HepG2 (cell line): ENCODE data around the gene SYNGAP1. TPM values are rescaled to one million over a fixed set of nuclear protein-coding genes. Genes with fewer than 3 reads are reported as not detected.

Experiments used
- BORCS8-MEF2B ChIP-seq: sonication (generic); formaldehyde crosslinking; IDR thresholded peaks from 2 replicates; pipeline ENCODE4 v1.8.0; 2022; ENCODE audit warnings: mild to moderate bottlenecking, missing genetic modification reagents
- CBFB ChIP-seq: sonication (generic); formaldehyde crosslinking; IDR thresholded peaks from 2 replicates; pipeline ENCODE4 v1.4.0; 2020; ENCODE audit warnings: missing genetic modification reagents
- JUNB ChIP-seq: sonication (generic); formaldehyde crosslinking; IDR thresholded peaks from 2 replicates; pipeline ENCODE4 v1.8.0; 2022; ENCODE audit warnings: missing genetic modification reagents, mild to moderate bottlenecking, borderline replicate concordance
- POLR2A ChIP-seq, 2 experiments: IDR thresholded peaks; 2 replicates each; pipeline ENCODE4 v1.6.1; 2011; ENCODE audit warnings: low read depth in 2 of 2, low read length in 2 of 2, mild to moderate bottlenecking in 1 of 2, moderate library complexity in 1 of 2; ENCODE audit not compliant: insufficient read depth in 1 of 2
- RFXAP ChIP-seq: sonication (generic); formaldehyde crosslinking; IDR thresholded peaks from 2 replicates; pipeline ENCODE4 v1.4.0; 2020; ENCODE audit warnings: missing genetic modification reagents, borderline replicate concordance
- SALL1 ChIP-seq: sonication (generic); formaldehyde crosslinking; IDR thresholded peaks from 2 replicates; pipeline ENCODE4 v1.8.0; 2022; ENCODE audit warnings: mild to moderate bottlenecking, missing genetic modification reagents
- SKI ChIP-seq: fragments of 450-650 bp; IDR thresholded peaks from one replicate; pipeline ENCODE4 v1.6.1; 2018; ENCODE audit warnings: mild to moderate bottlenecking; ENCODE audit not compliant: partially characterized antibody
- SOX13 ChIP-seq, 3 experiments: fragments of 450-650 bp in 1 of 3; sonication (generic) in 1 of 3; formaldehyde crosslinking in 1 of 3; IDR thresholded peaks in 2 of 3; conservative IDR thresholded peaks in 1 of 3; 2 replicates each; pipeline versions ENCODE4 v1.5.0 to v1.6.1; 2016 to 2020; ENCODE audit warnings: antibody characterized with exemption in 1 of 3, mild to moderate bottlenecking in 1 of 3, missing compliant biosample characterization in 1 of 3, missing genetic modification reagents in 1 of 3, moderate library complexity in 1 of 3
- TEAD3 ChIP-seq: optimal IDR thresholded peaks from 2 replicates; pipeline ENCODE3; 2016; ENCODE audit warnings: borderline replicate concordance
- YY1 ChIP-seq: IDR thresholded peaks from 2 replicates; pipeline ENCODE4 v1.6.1; 2011; ENCODE audit warnings: low read length, low read depth, moderate library complexity, mild to moderate bottlenecking; ENCODE audit not compliant: insufficient read depth, insufficient replicate concordance
- ZBTB3 ChIP-seq: sonication (generic); formaldehyde crosslinking; IDR thresholded peaks from 2 replicates; pipeline ENCODE4 v1.4.0; 2020; ENCODE audit warnings: low read depth, mild to moderate bottlenecking, moderate library complexity, missing genetic modification reagents, borderline replicate concordance
- ZNF24 ChIP-seq: fragments of 450-650 bp; IDR thresholded peaks from 2 replicates; pipeline ENCODE4 v1.6.1; 2017; ENCODE audit warnings: antibody characterized with exemption, mild to moderate bottlenecking
- ZNF333 ChIP-seq: sonication (generic); formaldehyde crosslinking; IDR thresholded peaks from 2 replicates; pipeline ENCODE4 v1.4.0; 2020; ENCODE audit warnings: mild to moderate bottlenecking, missing genetic modification reagents, borderline replicate concordance
- ZNF780A ChIP-seq: sonication (generic); formaldehyde crosslinking; IDR thresholded peaks from 2 replicates; pipeline ENCODE4 v1.8.0; 2022; ENCODE audit warnings: mild to moderate bottlenecking, missing genetic modification reagents, moderate library complexity
- ZSCAN29 ChIP-seq: sonication (generic); formaldehyde crosslinking; conservative IDR thresholded peaks from 2 replicates; pipeline ENCODE4 v1.4.0; 2020; ENCODE audit warnings: mild to moderate bottlenecking, missing genetic modification reagents
- polyA plus RNA-seq, 8 experiments: library from polyadenylated mRNA; depleted of rRNA in 3 of 8; stranded (reverse) in 7 of 8; unstranded in 1 of 8; fragments of >200 nt; fragmentation: Illumina TruSeq in 4 of 8; extraction: Trizol in 4 of 8; gene quantifications; 2 replicates each; pipeline versions ENCODE4 v1.2.1 to v1.2.3, GENCODE V29; 2011 to 2016; ENCODE audit warnings: low read depth in 4 of 8, missing spikeins in 1 of 8, mixed read lengths in 1 of 8; ENCODE audit not compliant: insufficient read depth in 1 of 8
- total RNA-seq, 5 experiments: library from RNA; depleted of rRNA; stranded (reverse); fragments of >200 nt; fragmentation: Illumina TruSeq; extraction: Trizol; gene quantifications; 2 replicates each; pipeline ENCODE4 v1.2.3, GENCODE V29; 2016; ENCODE audit warnings: low read depth in 1 of 5
- TF ChIP-seq, protein P1 (sequence below), 2 experiments: sonication (generic) in 1 of 2; formaldehyde crosslinking in 1 of 2; IDR thresholded peaks; 2 replicates each; pipeline versions ENCODE4 v1.5.1 to v1.6.1; 2011 to 2020; ENCODE audit warnings: borderline replicate concordance in 1 of 2, low read depth in 1 of 2, low read length in 1 of 2, mild to moderate bottlenecking in 1 of 2, missing genetic modification reagents in 1 of 2, moderate library complexity in 1 of 2
- TF ChIP-seq, protein P2 (sequence below): sonication (generic); formaldehyde crosslinking; IDR thresholded peaks from 2 replicates; pipeline ENCODE4 v1.4.0; 2020; ENCODE audit warnings: low read depth, mild to moderate bottlenecking, missing genetic modification reagents
- TF ChIP-seq, protein P3 (sequence below): sonication (generic); formaldehyde crosslinking; IDR thresholded peaks from 2 replicates; pipeline ENCODE4 v1.4.0; 2020; ENCODE audit warnings: missing genetic modification reagents, mild to moderate bottlenecking, borderline replicate concordance

SYNGAP1 gene
- total and polyA plus RNA-seq, 2 of the 13 experiments (the other 11 are each of a cell fraction or from before 2014, with no cell fraction given): 0.75 to 1.1 TPM

DNA sequence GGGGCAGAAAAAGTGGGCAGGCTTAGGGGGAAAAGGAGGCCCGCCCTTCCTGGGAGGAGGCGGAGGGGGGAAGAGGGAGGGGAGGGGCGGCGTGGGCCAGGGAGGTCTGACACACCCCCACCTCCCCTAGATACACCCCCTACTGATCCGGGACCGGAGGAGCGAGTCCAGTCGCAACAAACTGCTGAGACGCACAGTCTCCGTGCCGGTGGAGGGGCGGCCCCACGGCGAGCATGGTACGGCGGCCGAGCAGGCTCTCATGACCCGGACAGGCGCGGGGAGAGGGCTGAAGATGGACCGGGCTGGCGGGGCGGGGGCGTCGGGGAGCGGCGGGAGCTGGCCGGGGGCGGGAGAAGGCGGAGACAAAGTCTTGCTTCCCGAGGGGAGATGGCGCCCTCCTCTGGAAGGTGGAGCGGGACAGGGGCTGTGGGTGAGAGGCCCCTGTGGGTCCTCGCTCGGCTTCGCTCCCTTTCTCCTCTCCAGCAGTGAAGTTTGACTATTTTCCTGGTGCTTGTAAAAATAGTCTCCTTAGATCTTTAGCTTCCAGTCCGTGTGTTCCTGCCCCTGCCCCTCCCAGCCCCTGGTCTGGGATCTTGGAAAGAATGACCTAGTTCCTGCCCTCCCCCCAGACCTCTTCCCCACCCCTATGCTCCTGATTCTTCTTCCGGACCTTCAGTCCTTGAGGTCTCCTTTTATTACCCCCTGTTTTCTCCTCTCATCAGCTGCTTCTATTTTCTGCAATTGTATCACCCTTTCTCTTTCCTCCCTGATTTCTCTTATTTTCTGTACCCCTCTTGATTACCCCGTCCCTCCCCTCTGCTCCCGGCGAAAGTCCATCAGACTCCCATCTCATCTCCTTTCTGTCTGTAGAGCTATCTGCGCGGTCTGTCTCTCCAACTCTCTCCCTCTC is 6.1 kb downstream of the SYNGAP1 start (continued):
- TF ChIP-seq ZNF333 (CRISPR knock-in tag): no peak
- TF ChIP-seq YY1: peak; percentile 57
- no peak for TF ChIP-seq ZBTB3 (CRISPR knock-in tag)
- no peak for TF ChIP-seq ZNF24
- TF ChIP-seq SKI: peak; percentile 21
- TF ChIP-seq SALL1: peak; percentile 87
- no peak for TF ChIP-seq ZNF780A (CRISPR knock-in tag)
- TF ChIP-seq, protein P1, sequence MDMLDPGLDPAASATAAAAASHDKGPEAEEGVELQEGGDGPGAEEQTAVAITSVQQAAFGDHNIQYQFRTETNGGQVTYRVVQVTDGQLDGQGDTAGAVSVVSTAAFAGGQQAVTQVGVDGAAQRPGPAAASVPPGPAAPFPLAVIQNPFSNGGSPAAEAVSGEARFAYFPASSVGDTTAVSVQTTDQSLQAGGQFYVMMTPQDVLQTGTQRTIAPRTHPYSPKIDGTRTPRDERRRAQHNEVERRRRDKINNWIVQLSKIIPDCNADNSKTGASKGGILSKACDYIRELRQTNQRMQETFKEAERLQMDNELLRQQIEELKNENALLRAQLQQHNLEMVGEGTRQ (IDR thresholded peaks at IDR 0.05; ENCODE audit: low read depth, low read length): no peak
- TF ChIP-seq, protein P1 (CRISPR knock-in tag; IDR thresholded peaks at IDR 0.05; ENCODE audit: borderline replicate concordance): no peak
- no peak for TF ChIP-seq JUNB (CRISPR knock-in tag)
- no peak for TF ChIP-seq ZSCAN29 (CRISPR knock-in tag)
- no peak; the same call in 1 of the 2 replicates for TF ChIP-seq BORCS8-MEF2B (CRISPR knock-in tag)
- TF ChIP-seq, protein P2, sequence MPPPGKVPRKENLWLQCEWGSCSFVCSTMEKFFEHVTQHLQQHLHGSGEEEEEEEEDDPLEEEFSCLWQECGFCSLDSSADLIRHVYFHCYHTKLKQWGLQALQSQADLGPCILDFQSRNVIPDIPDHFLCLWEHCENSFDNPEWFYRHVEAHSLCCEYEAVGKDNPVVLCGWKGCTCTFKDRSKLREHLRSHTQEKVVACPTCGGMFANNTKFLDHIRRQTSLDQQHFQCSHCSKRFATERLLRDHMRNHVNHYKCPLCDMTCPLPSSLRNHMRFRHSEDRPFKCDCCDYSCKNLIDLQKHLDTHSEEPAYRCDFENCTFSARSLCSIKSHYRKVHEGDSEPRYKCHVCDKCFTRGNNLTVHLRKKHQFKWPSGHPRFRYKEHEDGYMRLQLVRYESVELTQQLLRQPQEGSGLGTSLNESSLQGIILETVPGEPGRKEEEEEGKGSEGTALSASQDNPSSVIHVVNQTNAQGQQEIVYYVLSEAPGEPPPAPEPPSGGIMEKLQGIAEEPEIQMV (CRISPR knock-in tag): peak; percentile 65; the same call in 1 of the 2 replicates
- peak in 1 of 2 experiments; percentile 81; a peak in 2 of 4 replicates for TF ChIP-seq POLR2A (IDR thresholded peaks at IDR 0.05; ENCODE audit: insufficient read depth in 1 of 2, low read depth in 2 of 2, low read length in 2 of 2)
- no peak for TF ChIP-seq RFXAP (CRISPR knock-in tag)
- TF ChIP-seq TEAD3 (CRISPR knock-in tag): peak; percentile 75
- TF ChIP-seq SOX13 (IDR thresholded peaks at IDR 0.05): no peak
- TF ChIP-seq SOX13 (CRISPR knock-in tag; conservative IDR thresholded peaks at IDR 0.05 in 1 of 2, IDR thresholded peaks at IDR 0.05 in 1 of 2): no peak
- TF ChIP-seq, protein P3, sequence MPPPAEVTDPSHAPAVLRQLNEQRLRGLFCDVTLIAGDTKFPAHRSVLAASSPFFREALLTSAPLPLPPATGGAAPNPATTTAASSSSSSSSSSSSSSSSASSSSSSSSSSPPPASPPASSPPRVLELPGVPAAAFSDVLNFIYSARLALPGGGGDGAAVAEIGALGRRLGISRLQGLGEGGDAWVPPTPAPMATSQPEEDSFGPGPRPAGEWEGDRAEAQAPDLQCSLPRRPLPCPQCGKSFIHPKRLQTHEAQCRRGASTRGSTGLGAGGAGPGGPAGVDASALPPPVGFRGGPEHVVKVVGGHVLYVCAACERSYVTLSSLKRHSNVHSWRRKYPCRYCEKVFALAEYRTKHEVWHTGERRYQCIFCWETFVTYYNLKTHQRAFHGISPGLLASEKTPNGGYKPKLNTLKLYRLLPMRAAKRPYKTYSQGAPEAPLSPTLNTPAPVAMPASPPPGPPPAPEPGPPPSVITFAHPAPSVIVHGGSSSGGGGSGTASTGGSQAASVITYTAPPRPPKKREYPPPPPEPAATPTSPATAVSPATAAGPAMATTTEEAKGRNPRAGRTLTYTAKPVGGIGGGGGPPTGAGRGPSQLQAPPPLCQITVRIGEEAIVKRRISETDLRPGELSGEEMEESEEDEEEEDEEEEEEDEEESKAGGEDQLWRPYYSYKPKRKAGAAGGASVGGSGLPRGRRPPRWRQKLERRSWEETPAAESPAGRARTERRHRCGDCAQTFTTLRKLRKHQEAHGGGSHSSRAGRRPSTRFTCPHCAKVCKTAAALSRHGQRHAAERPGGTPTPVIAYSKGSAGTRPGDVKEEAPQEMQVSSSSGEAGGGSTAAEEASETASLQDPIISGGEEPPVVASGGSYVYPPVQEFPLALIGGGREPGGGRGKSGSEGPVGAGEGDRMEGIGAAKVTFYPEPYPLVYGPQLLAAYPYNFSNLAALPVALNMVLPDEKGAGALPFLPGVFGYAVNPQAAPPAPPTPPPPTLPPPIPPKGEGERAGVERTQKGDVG (CRISPR knock-in tag): no peak
- no peak for TF ChIP-seq CBFB
